SK-N-SH (cell line): ENCODE results near the gene KRTAP10-2. TPM values are rescaled to one million over a fixed set of nuclear protein-coding genes. Genes with fewer than 3 reads are reported as not detected.

ENCODE experiments used
- CTCF ChIA-PET: fragments of 300-600, 350-600 bp; formaldehyde crosslinking; extraction: SDS; loops from one replicate; lab custom pipeline; 2021; lab: Yijun Ruan, JAX
- POLR2A ChIA-PET: fragments of 350-600 bp; sonication (Branson Sonifier 250); formaldehyde crosslinking; extraction: SDS; loops from one replicate; lab custom pipeline; 2020; ENCODE audit warnings: antibody characterized with exemption, inconsistent platforms; lab: Yijun Ruan, JAX
- DNase-seq: peaks from one replicate; pipeline ENCODE4 v3.0.0; 2012
- H2AFZ ChIP-seq: fragments of 200-600 bp; sonication (generic); 2 replicates; pipeline ENCODE4 v1.8.1; 2016; ENCODE audit warnings: antibody characterized with exemption, mild to moderate bottlenecking, low read depth
- H3F3A ChIP-seq: fragments of 200-600 bp; sonication (generic); replicated peaks from 2 replicates; pipeline ENCODE3; 2016; ENCODE audit warnings: antibody characterized with exemption, mild to moderate bottlenecking; ENCODE audit not compliant: insufficient read depth
- H3K27ac ChIP-seq, 2 experiments: fragments of 200-500 bp in 1 of 2; fragments of 200-600 bp in 1 of 2; sonication (Bioruptor generic) in 1 of 2; sonication (generic), shearing (Covaris generic) in 1 of 2; 2 replicates each; pipeline versions ENCODE4 v1.5.1 to v1.6.1; 2014 to 2016; ENCODE audit warnings: low read depth in 2 of 2, inconsistent platforms in 1 of 2, low read length in 1 of 2, mild to moderate bottlenecking in 1 of 2, mixed read lengths in 1 of 2
- H3K27me3 ChIP-seq: fragments of 200-600 bp; sonication (generic), shearing (Covaris generic); 2 replicates; pipeline ENCODE4 v1.6.1; 2016; ENCODE audit warnings: mixed run types; ENCODE audit not compliant: insufficient read depth
- H3K36me3 ChIP-seq, 2 experiments: fragments of 200-500 bp in 1 of 2; fragments of 200-600 bp in 1 of 2; sonication (Bioruptor generic) in 1 of 2; sonication (generic) in 1 of 2; replicated peaks in 1 of 2; 2 replicates each; pipeline versions ENCODE3 to v1.5.1; 2014 to 2016; ENCODE audit warnings: low read length in 1 of 2, mild to moderate bottlenecking in 1 of 2; ENCODE audit not compliant: insufficient read depth in 2 of 2, control insufficient read depth in 1 of 2
- H3K4me1 ChIP-seq, 2 experiments: fragments of 200-500 bp in 1 of 2; fragments of 200-600 bp in 1 of 2; sonication (Bioruptor generic) in 1 of 2; sonication (generic), shearing (Covaris generic) in 1 of 2; 2 replicates each; pipeline versions ENCODE4 v1.5.1 to v1.6.1; 2014 to 2016; ENCODE audit warnings: low read depth in 1 of 2, low read length in 1 of 2, mixed run types in 1 of 2; ENCODE audit not compliant: insufficient read depth in 2 of 2, control insufficient read depth in 1 of 2
- H3K4me2 ChIP-seq: fragments of 200-600 bp; sonication (generic), shearing (Covaris generic); 2 replicates; pipeline ENCODE4 v1.6.1; 2017; ENCODE audit warnings: mixed run types
- H3K4me3 ChIP-seq, 2 experiments: fragments of 200-500 bp in 1 of 2; fragments of 200-600 bp in 1 of 2; sonication (Bioruptor generic) in 1 of 2; sonication (generic), shearing (Covaris generic) in 1 of 2; 2 replicates each; pipeline versions ENCODE4 v1.5.1 to v1.8.1; 2014 to 2016; ENCODE audit warnings: low read depth in 2 of 2, inconsistent platforms in 1 of 2, low read length in 1 of 2, mild to moderate bottlenecking in 1 of 2, mixed read lengths in 1 of 2, moderate library complexity in 1 of 2
- H3K79me2 ChIP-seq: fragments of 200-600 bp; sonication (generic); 2 replicates; pipeline ENCODE4 v1.8.1; 2017; ENCODE audit warnings: mild to moderate bottlenecking; ENCODE audit not compliant: insufficient read depth
- H3K9ac ChIP-seq: fragments of 200-600 bp; sonication (generic); 2 replicates; pipeline ENCODE4 v1.6.1; 2017; ENCODE audit warnings: mixed run types
- H3K9me2 ChIP-seq: fragments of 200-600 bp; sonication (generic); 2 replicates; pipeline ENCODE4 v1.6.1; 2017; ENCODE audit warnings: mixed run types
- H3K9me3 ChIP-seq: fragments of 200-600 bp; sonication (generic); 2 replicates; pipeline ENCODE4 v1.6.1; 2017; ENCODE audit warnings: mixed run types, mild to moderate bottlenecking, moderate library complexity
- H4K20me1 ChIP-seq: fragments of 200-600 bp; sonication (generic); 2 replicates; pipeline ENCODE4 v1.6.1; 2017; ENCODE audit warnings: mild to moderate bottlenecking, mixed run types; ENCODE audit not compliant: insufficient read depth
- ELF1 ChIP-seq: IDR thresholded peaks from 2 replicates; pipeline ENCODE4 v1.4.0; 2012
- EZH2phosphoT487 ChIP-seq: fragments of 200-600 bp; sonication (generic); IDR thresholded peaks from 2 replicates; pipeline ENCODE4 v1.6.1; 2017; ENCODE audit warnings: low read depth, mixed run types, mild to moderate bottlenecking, antibody characterized with exemption, moderate library complexity, borderline replicate concordance
- FOSL2 ChIP-seq: IDR thresholded peaks from 2 replicates; pipeline ENCODE4 v1.4.0; 2012; ENCODE audit warnings: low read depth, mild to moderate bottlenecking, moderate library complexity, borderline replicate concordance
- FOXM1 ChIP-seq: IDR thresholded peaks from 2 replicates; pipeline ENCODE4 v1.4.0; 2012; ENCODE audit warnings: low read depth, mild to moderate bottlenecking
- GABPA ChIP-seq: IDR thresholded peaks from 2 replicates; pipeline ENCODE4 v1.4.0; 2012; ENCODE audit warnings: low read depth, mild to moderate bottlenecking
- GATA2 ChIP-seq: sonication (generic); formaldehyde crosslinking; IDR thresholded peaks from 2 replicates; pipeline ENCODE4 v1.5.0; 2020; ENCODE audit warnings: mild to moderate bottlenecking, missing genetic modification reagents
- IRF3 ChIP-seq: fragments of 150-350 bp; IDR thresholded peaks from 2 replicates; pipeline ENCODE4 v1.6.1; 2016; ENCODE audit warnings: mild to moderate bottlenecking, low read depth, low read length
- JUND ChIP-seq: IDR thresholded peaks from 2 replicates; pipeline ENCODE4 v1.4.0; 2012
- MXI1 ChIP-seq: IDR thresholded peaks from 2 replicates; pipeline ENCODE4 v1.6.1; 2012; ENCODE audit warnings: mild to moderate bottlenecking, low read depth, low read length, improper control_type of control experiment
- NFIC ChIP-seq: IDR thresholded peaks from 2 replicates; pipeline ENCODE4 v1.4.0; 2012; ENCODE audit warnings: borderline replicate concordance
- NRF1 ChIP-seq: IDR thresholded peaks from 2 replicates; pipeline ENCODE4 v1.6.1; 2012; ENCODE audit warnings: low read depth, mild to moderate bottlenecking, low read length
- REST ChIP-seq: IDR thresholded peaks from 2 replicates; pipeline ENCODE4 v1.6.1; 2012; ENCODE audit warnings: mild to moderate bottlenecking, low read depth, low read length, moderate library complexity
- RXRA ChIP-seq: IDR thresholded peaks from 2 replicates; pipeline ENCODE4 v1.4.0; 2012; ENCODE audit warnings: low read depth, mild to moderate bottlenecking, borderline replicate concordance
- USF1 ChIP-seq: IDR thresholded peaks from 2 replicates; pipeline ENCODE4 v1.4.0; 2012; ENCODE audit warnings: low read depth, borderline replicate concordance
- USF2 ChIP-seq: fragments of 150-350 bp; IDR thresholded peaks from 2 replicates; pipeline ENCODE4 v1.6.1; 2017; ENCODE audit warnings: antibody characterized with exemption, low read length, low read depth, borderline replicate concordance
- YY1 ChIP-seq: IDR thresholded peaks from 2 replicates; pipeline ENCODE4 v1.4.0; 2012; ENCODE audit warnings: low read depth, mild to moderate bottlenecking
- ZBTB33 ChIP-seq: IDR thresholded peaks from 2 replicates; pipeline ENCODE4 v1.4.0; 2012; ENCODE audit warnings: low read depth, borderline replicate concordance
- WGBS: methylation state at CpG from one replicate; pipeline ENCODE4 v1.1.6; 2017; ENCODE audit warnings: low lambda C conversion rate; 5-methylcytosine and 5-hydroxymethylcytosine counted together
- polyA plus RNA-seq, 3 experiments: library from polyadenylated mRNA; depleted of rRNA; stranded (reverse); fragments of >200 nt; gene quantifications; 2 replicates each; pipeline ENCODE4 v1.2.3, GENCODE V29; 2012

The KRTAP10-2 gene
- polyA plus RNA-seq, 1 of the 3 experiments (the other 2 are of a cell fraction) = not detected

GRCh38 chr21:44564886-44565598 is 13.7 kb upstream of the KRTAP10-2 start:
- Histone ChIP-seq H4K20me1 (no peaks in the 10 kb centered on the region), H3K79me2 (no peaks in the 10 kb centered on the region), H3F3A (no peaks in the 10 kb centered on the region), H3K9me2 (no peaks in the 10 kb centered on the region), H3K9me3 (no peaks in the 10 kb centered on the region), H3K27me3 (peaks cover 6% of the 10 kb centered on the region; the same call in 1 of the 2 replicates), H3K27ac (no peak overlapping the region), H3K36me3 (no peaks in the 10 kb centered on the region), H3K9ac (no peak overlapping the region), H2AFZ (no peak overlapping the region), H3K4me3 (no peak overlapping the region), H3K4me1 (no peaks in the 10 kb centered on the region), H3K4me2 (no peak overlapping the region)
- TF ChIP-seq RXRA (no peak), JUND (no peak), GABPA (no peak), NFIC (no peak), EZH2phosphoT487 (no peak)
- CTCF ChIA-PET = no interaction called here
- DNase-seq = no peak
- WGBS = 0% methylated on average over 1 of the region's 1 CpG
- POLR2A ChIA-PET = no interaction called here

- Histone ChIP-seq H3K36me3 (no peaks in the 10 kb centered on the region), H3K9me2 (no peaks in the 10 kb centered on the region), H3K9me3 (no peaks in the 10 kb centered on the region), H3F3A (no peaks in the 10 kb centered on the region), H3K4me2 (no peak overlapping the region), H2AFZ (no peak overlapping the region), H3K27ac (no peak overlapping the region), H3K9ac (no peak overlapping the region), H3K27me3 (peaks cover 6% of the 10 kb centered on the region; the same call in 1 of the 2 replicates), H3K79me2 (no peaks in the 10 kb centered on the region), H4K20me1 (no peaks in the 10 kb centered on the region), H3K4me1 (no peaks in the 10 kb centered on the region), H3K4me3 (no peak overlapping the region)
- WGBS = 40% methylated on average over 1 of the region's 1 CpG
- no peak for DNase-seq
- ChIA-PET CTCF (no interaction called here), POLR2A (no interaction called here)
- TF ChIP-seq USF1 = no peak
- TF ChIP-seq NRF1 = no peak
- no peak for TF ChIP-seq ELF1
- no peak for TF ChIP-seq USF2
- TF ChIP-seq MXI1 = no peak
- TF ChIP-seq RXRA = no peak
- no peak for TF ChIP-seq FOSL2
- no peak for TF ChIP-seq GATA2 (CRISPR knock-in tag)
- no peak for TF ChIP-seq REST
- no peak for TF ChIP-seq YY1
- TF ChIP-seq FOXM1 = no peak
- TF ChIP-seq ZBTB33 = no peak
- no peak for TF ChIP-seq IRF3
Observed at GRCh38 chr21:44564099-44564498, 12.8 kb upstream of the KRTAP10-2 start.
